Caki2 (cell line): ENCODE results near the gene SIGLEC1. TPM values are rescaled to one million over a fixed set of nuclear protein-coding genes. Genes with fewer than 3 reads are reported as not detected.

ENCODE experiments used
- DNase-seq: peaks from one replicate; pipeline ENCODE4 v3.0.0-alpha.2; 2015; ENCODE audit warnings: low read depth
- in situ Hi-C: cut with HindIII; loops from 2 replicates; pipeline ENCODE4 v1.10.0; 2016; ENCODE audit warnings: low sequenced_read_pairs, low pct_unique_long_range_greater_than_20kb, mixed read lengths
- total RNA-seq: library from RNA; depleted of rRNA; stranded (reverse); fragments of >200 nt; shearing (Covaris generic); gene quantifications from 2 replicates; pipeline ENCODE4 v1.2.3, GENCODE V29; 2014; ENCODE audit warnings: low replicate concordance

SIGLEC1 gene
- total RNA-seq, 1 experiment from 2014 or later = not detected

GRCh38 chr20:3707508-3707899, 4.9 kb downstream of the SIGLEC1 start:
- DNase-seq = no peak
- in situ Hi-C loops = no loop called here

GRCh38 chr20:3706774-3707507, 5.5 kb downstream of the SIGLEC1 start:
- in situ Hi-C loops = no loop called here
- DNase-seq = no peak

DNA sequence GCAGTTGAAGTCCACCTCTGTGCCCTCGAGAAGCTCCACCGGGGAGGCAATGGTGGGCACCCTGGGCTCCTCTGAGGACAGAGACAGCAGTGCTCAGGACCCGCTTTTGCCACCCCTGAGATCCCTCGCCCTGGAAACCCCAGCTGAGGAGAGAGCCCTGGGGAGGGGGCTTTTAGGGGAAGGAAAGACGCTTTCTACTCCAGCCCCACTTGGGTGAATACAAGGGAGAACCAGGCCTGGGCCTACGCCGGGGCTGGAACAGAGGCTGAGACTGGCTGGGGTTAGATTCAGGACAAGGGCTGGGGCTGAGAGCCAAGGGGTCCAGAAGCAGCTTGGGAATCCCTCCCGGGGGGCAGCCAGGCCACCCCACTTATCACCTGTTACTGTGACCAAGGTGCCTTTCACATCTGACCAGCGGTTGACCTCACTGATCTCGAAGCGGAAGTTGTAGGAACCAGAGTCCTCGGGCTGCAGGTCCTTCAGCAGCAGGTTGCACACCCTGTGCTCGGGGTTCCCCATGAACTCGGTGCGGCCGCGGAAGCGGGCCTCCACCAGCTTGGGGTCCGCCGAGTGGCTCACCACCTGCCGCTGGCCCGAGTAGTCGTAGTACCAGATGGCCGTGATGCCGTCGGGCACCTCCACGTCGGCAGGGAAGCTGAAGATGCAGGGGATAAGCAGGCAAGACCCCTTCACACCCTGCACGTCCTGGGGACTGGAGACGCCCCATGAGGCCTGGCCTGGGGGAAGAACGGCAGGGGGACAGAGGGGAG, 6.2 kb downstream of the SIGLEC1 start:
- DNase-seq = no peak
- in situ Hi-C loops = no loop called here

- in situ Hi-C loops = no loop called here
- DNase-seq = no peak
Observed at GRCh38 chr20:3705491-3705969, 6.9 kb downstream of the SIGLEC1 start.

GRCh38 chr20:3704087-3704486, 8.3 kb downstream of the SIGLEC1 start:
- in situ Hi-C loops = no loop called here
- DNase-seq = no peak

- in situ Hi-C loops = no loop called here
- DNase-seq = no peak
Observed at GRCh38 chr20:3702611-3703391, 9.6 kb downstream of the SIGLEC1 start.

GRCh38 chr20:3701061-3701998, 11.1 kb downstream of the SIGLEC1 start:
- in situ Hi-C loops = no loop called here
- DNase-seq = no peak

- in situ Hi-C loops = no loop called here
- DNase-seq = no peak
Observed at GRCh38 chr20:3699037-3699436, 13.4 kb downstream of the SIGLEC1 start.

DNA sequence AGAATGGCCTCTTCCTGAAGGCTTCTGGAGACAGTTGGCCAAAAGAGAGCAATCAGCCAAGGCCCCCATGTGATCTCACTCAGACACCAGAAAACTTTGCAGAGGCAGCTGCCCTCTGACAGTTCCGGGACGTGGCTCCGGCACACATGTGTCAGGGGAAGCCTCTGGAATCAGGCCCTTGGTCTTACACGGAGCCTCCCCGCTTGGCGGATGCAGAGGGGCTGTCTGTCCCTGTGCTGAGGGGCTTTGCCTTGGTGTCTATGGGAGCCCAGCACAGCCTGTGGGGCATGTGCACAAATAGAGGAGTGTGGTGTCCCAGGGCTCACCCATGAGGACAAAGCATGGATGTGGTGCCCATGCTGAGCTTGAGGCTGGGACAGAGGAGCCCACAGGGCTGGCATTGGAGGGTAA, 13.8 kb downstream of the SIGLEC1 start:
- in situ Hi-C loops = no loop called here
- no peak for DNase-seq

- in situ Hi-C loops = no loop called here
- no peak for DNase-seq
Observed at GRCh38 chr20:3697588-3698305, 14.7 kb downstream of the SIGLEC1 start.

DNA sequence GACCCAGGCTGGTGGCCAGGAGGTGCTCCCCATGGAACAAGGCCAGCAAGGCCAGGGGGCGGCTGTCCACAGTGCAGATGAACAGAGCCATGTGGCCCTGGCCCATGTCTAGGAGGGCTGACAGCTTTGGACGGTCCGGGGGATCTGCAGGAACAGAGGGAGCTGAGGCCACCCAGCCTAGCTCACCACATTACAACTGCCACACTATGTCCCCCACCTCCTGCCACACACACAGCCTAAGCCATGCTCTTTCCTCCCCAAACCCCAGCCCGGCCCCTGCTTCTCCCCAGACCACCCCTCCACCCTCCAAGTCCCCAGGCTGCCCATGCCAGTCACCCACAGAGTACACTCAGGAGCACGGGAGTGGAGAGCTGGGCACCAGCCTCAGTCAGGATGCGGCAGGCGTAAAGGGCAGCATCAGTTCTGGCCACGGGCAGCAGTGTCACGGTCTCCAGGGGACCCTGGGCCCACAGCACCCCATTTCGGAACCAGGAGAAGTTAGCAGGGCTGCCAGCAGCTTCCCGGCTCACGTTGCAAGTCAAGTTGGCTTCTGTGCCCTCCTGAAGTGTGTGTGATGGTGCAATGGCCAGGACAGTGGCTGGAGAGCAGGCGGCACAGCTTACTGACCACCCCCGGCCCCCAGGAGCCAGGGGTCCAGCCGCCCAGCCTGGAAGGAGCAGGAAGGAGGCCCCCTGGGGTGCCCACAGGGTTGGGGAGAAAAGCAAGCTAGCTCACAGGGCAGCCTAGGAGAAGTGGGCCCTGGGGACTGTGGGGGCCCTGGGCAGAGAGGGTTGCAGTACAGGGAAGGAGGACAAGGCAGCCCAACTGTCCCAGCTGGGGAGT, 15.4 kb downstream of the SIGLEC1 start:
- DNase-seq = no peak
- in situ Hi-C loops = no loop called here

- in situ Hi-C loops = no loop called here
Observed at GRCh38 chr20:3696200-3696599, 16.2 kb downstream of the SIGLEC1 start.

DNA sequence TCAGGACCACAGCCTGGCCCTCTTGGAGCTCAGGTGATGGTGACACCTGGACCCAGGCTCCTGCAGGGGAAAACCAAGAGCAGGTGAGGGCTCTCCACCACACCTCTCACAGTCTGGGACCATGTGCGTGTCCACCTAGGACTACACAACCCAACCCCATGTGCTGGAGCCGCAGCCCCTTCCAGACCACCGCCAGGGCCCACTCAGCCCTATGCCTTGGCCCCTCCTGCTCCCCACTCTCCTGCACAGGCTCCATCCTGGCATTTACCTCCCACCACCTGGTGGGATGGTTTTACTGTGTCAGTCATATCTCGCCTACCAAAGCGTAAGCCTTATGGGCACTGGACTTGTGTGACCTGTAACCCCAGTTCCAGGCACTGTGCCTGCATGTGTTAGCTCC, 17.5 kb downstream of the SIGLEC1 start:
- in situ Hi-C loops = no loop called here
- DNase-seq = no peak

More at GRCh38 chr20:3696200-3696599, 16.2 kb downstream of the SIGLEC1 start:
- no peak for DNase-seq

- DNase-seq = no peak
- in situ Hi-C loops = no loop called here
Observed at GRCh38 chr20:3693376-3693775, 19.0 kb downstream of the SIGLEC1 start.

GRCh38 chr20:3692706-3693294, 19.6 kb downstream of the SIGLEC1 start:
- DNase-seq = no peak
- in situ Hi-C loops = no loop called here

GRCh38 chr20:3691897-3692296, 20.5 kb downstream of the SIGLEC1 start:
- in situ Hi-C loops = no loop called here
- DNase-seq = no peak
